ENCODE measurements around the gene A3GALT2.
"Not testable (repeated sequence)": the region's sequence is repeated elsewhere in the genome, so short reads cannot be mapped to it uniquely, and the experiment has no call there.

Gene A3GALT2

GRCh38 chr1:33292726-33293340 is 28.1 kb downstream of the A3GALT2 start:
- no peak for DNase-seq (ENCODE audit: low read depth)

GRCh38 chr1:33290615-33291014 is 30.3 kb downstream of the A3GALT2 start:
- not testable (repeated sequence) for DNase-seq (ENCODE audit: low read depth)

- no peak for DNase-seq (ENCODE audit: low read depth)
Observed at GRCh38 chr1:33289858-33290154, 31.1 kb downstream of the A3GALT2 start.

- no peak for DNase-seq (ENCODE audit: low read depth)
Observed at GRCh38 chr1:33288976-33289857, 31.7 kb downstream of the A3GALT2 start.

- no peak for DNase-seq (ENCODE audit: low read depth)
Observed at GRCh38 chr1:33287317-33287716, 33.6 kb downstream of the A3GALT2 start.

GRCh38 chr1:33286451-33287185 is 34.3 kb downstream of the A3GALT2 start:
- no peak for DNase-seq (ENCODE audit: low read depth)

GRCh38 chr1:33284049-33284448 is 36.8 kb downstream of the A3GALT2 start:
- no peak for DNase-seq (ENCODE audit: low read depth)

- no peak for DNase-seq (ENCODE audit: low read depth)
Observed at GRCh38 chr1:33282791-33283190, 38.1 kb downstream of the A3GALT2 start.

- DNase-seq (ENCODE audit: low read depth), result no peak
Observed at GRCh38 chr1:33281554-33282303, 39.2 kb downstream of the A3GALT2 start.

- DNase-seq (ENCODE audit: low read depth), result no peak
Observed at GRCh38 chr1:33280091-33280661, 40.7 kb downstream of the A3GALT2 start.

- no peak for DNase-seq (ENCODE audit: low read depth)
Observed at GRCh38 chr1:33277488-33278084, 43.3 kb downstream of the A3GALT2 start.

GRCh38 chr1:33276573-33277298 is 44.2 kb downstream of the A3GALT2 start:
- DNase-seq (ENCODE audit: low read depth), result no peak

GRCh38 chr1:33275706-33276572 is 45.0 kb downstream of the A3GALT2 start:
- no peak for DNase-seq (ENCODE audit: low read depth)

GRCh38 chr1:33275195-33275594 is 45.7 kb downstream of the A3GALT2 start:
- DNase-seq (ENCODE audit: low read depth), result no peak

GRCh38 chr1:33274446-33274845 is 46.5 kb downstream of the A3GALT2 start:
- DNase-seq (ENCODE audit: low read depth), result no peak

GRCh38 chr1:33273961-33274371 is 46.9 kb downstream of the A3GALT2 start:
- DNase-seq (ENCODE audit: low read depth), result no peak

GRCh38 chr1:33273406-33273805 is 47.5 kb downstream of the A3GALT2 start:
- DNase-seq (ENCODE audit: low read depth), result no peak

GRCh38 chr1:33272930-33273329 is 48.0 kb downstream of the A3GALT2 start:
- DNase-seq (ENCODE audit: low read depth), result no peak

GRCh38 chr1:33272509-33272908 is 48.4 kb downstream of the A3GALT2 start:
- DNase-seq (ENCODE audit: low read depth), result no peak
